Lower leg skin (tissue), 4 donors: ENCODE data around the gene MMP12. TPM values are rescaled to one million over a fixed set of nuclear protein-coding genes. Genes with fewer than 3 reads are reported as not detected.

Experiments used
- DNase-seq, 2 donors: peaks; one replicate each; pipeline ENCODE4 v3.0.0-alpha.2; 2019; ENCODE audit warnings: low spot score in 2 of 2
- H3K4me3 ChIP-seq: fragments of 200-600 bp; sonication (generic); 2 replicates; pipeline ENCODE4 v1.5.1; 2017; ENCODE audit warnings: mild to moderate bottlenecking, low read depth; ENCODE audit not compliant: poor library complexity, severe bottlenecking
- POLR2A ChIP-seq, 2 donors: fragments of 450-650 bp; IDR thresholded peaks; one replicate each; pipeline ENCODE4 v1.6.1; 2016 to 2017; ENCODE audit warnings: antibody characterized with exemption in 2 of 2, mild to moderate bottlenecking in 1 of 2, moderate library complexity in 1 of 2
- WGBS, 2 donors: methylation state at CpG; one replicate each; pipeline ENCODE4 v1.1.5; 2018; 5-methylcytosine and 5-hydroxymethylcytosine counted together
- intact Hi-C: fragments of 100-400 bp; cut with DNase I; formaldehyde crosslinking; loops from one replicate; pipeline ENCODE4 v1.15.0; 2023; ENCODE audit warnings: low total_unique reads
- total RNA-seq, 4 donors: library from RNA; depleted of rRNA; stranded (reverse); fragments of >200 nt; gene quantifications; one replicate each; pipeline ENCODE4 v1.1.0, GENCODE V29; 2016
- TF ChIP-seq, protein P1 (sequence below), 3 donors: fragments of 450-650 bp; IDR thresholded peaks; one replicate each; pipeline ENCODE4 v1.5.1; 2016; ENCODE audit warnings: antibody characterized with exemption in 3 of 3, mild to moderate bottlenecking in 3 of 3, moderate library complexity in 2 of 3

The MMP12 gene
- total RNA-seq, 4 donors from 2014 or later = 0.59 TPM; not detected in 3

DNA sequence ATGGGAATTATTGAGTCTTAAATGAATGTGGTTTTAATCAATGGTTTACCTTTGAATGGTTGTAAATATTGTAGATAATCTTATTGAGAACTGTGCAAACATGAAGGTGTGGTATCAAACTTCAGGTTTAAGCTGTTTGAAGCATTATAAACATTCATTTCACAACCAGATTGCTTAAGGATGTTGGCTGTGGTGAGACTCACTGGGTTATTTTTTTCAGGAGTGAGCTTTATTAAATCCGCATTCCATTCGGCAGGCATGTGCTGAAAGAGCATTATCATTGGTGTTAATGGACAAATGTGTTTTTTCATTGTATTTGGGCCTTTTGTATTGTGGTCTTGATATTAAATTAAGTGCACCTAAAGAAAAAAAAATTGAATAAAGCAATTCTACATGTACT is 41.1 kb downstream of the MMP12 start:
- WGBS, 2 donors = 81 to 87% methylated on average over 2 of the region's 2 CpGs
- intact Hi-C loops = no loop called here
- TF ChIP-seq, protein P1, sequence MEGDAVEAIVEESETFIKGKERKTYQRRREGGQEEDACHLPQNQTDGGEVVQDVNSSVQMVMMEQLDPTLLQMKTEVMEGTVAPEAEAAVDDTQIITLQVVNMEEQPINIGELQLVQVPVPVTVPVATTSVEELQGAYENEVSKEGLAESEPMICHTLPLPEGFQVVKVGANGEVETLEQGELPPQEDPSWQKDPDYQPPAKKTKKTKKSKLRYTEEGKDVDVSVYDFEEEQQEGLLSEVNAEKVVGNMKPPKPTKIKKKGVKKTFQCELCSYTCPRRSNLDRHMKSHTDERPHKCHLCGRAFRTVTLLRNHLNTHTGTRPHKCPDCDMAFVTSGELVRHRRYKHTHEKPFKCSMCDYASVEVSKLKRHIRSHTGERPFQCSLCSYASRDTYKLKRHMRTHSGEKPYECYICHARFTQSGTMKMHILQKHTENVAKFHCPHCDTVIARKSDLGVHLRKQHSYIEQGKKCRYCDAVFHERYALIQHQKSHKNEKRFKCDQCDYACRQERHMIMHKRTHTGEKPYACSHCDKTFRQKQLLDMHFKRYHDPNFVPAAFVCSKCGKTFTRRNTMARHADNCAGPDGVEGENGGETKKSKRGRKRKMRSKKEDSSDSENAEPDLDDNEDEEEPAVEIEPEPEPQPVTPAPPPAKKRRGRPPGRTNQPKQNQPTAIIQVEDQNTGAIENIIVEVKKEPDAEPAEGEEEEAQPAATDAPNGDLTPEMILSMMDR (IDR thresholded peaks at IDR 0.05) = no peak
- no peak for TF ChIP-seq POLR2A (IDR thresholded peaks at IDR 0.05)
- DNase-seq = no peak
- H3K4me3 ChIP-seq = no peak overlapping the region

DNA sequence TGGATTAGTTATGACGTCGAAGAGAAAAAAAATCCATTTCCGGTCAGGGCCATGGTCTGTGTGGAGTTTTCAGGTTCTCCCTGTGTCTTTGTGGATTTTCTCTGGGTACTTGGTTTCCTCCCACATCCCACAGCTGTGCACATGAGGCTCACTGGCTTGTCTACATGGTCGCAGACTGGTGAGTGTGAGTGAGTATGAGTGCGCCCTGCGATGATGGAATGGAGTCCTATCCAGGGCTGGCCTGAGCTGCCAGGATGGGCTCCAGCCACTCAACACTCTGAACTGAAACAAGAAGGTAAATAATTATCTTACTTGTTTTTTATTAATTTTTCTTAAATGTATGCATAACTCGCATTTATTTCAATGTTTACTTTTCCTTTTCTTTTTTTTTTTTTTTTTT is 42.2 kb downstream of the MMP12 start:
- H3K4me3 ChIP-seq = no peak overlapping the region
- TF ChIP-seq, protein P1 (IDR thresholded peaks at IDR 0.05) = no peak
- TF ChIP-seq POLR2A (IDR thresholded peaks at IDR 0.05) = no peak
- 89 to 96% methylated on average over 7 of the region's 7 CpGs for WGBS, 2 donors
- intact Hi-C loops = no loop called here
- no peak for DNase-seq

DNA sequence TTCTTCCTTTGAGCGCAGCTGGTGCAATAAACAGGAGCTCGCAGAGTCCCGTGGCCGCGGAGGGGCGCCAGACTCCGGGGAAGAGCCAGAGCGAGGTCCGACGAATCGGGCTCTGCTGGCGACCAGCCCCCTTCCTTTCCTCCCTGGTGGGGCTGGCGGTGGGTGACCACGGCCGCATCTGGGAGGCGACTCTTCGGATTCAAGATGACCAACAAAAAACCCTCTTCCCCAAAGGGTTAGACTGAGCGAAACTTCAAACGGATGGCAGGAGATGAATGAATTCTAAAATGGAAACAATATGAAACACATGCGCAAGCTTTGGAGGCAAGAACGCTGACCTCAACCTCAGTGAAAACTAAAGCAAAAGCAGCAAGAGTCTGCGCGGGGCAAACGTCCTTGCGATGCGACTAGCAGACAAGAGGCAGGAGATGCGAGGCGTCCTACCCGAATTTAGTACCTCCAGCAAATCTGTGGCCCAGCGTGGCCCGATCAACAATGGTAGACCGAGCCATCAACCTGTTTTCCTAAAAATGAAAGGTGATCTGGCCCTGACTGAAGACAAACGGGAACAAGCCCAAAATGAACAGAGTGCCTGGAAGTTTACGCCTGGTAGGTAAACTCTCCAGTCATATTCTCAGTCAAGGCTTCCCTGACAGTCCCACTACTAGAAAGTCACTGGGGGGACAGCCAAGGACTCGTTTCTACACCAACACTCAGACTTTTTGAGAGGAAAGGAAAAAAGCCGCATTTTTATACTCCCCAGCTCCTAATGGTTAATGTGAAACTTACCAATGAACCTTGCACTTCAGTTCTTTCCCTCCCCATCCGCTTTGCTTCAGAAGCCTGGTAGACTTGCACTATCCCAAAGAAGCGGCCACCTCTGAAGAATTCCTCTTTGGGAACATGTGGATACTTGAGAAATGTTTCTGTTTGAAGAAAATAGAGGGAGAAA is 43.0 kb downstream of the MMP12 start:
- peak; percentile 32 to 88 for DNase-seq
- TF ChIP-seq, protein P1 (IDR thresholded peaks at IDR 0.05) = no peak
- no peak for TF ChIP-seq POLR2A (IDR thresholded peaks at IDR 0.05)
- no peak overlapping the region for H3K4me3 ChIP-seq

DNA sequence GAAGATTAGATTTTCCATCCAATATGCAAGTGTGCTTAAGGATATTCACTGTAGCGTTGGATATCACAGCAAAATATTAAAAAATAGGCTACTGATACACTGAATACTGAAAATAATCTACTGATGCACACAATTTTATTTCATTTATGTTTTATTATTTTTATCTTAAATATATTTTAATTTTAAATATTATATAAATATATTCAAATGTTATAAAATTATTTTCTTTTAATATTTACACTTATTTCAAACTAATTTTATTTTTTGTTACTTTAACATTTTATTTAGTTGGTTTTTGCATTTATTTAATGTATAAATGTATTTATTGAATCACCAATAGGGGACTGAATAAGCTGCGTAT is 43.7 kb downstream of the MMP12 start:
- TF ChIP-seq, protein P1 (IDR thresholded peaks at IDR 0.05) = no peak
- TF ChIP-seq POLR2A (IDR thresholded peaks at IDR 0.05) = no peak
- WGBS, 2 donors = 58 to 64% methylated on average over 2 of the region's 2 CpGs
- H3K4me3 ChIP-seq = no peak overlapping the region
- DNase-seq = no peak
- intact Hi-C loops = no loop called here

More for the DNA sequence above, 43.0 kb downstream of the MMP12 start:
- intact Hi-C loops = no loop called here
- WGBS, 2 donors = 50 to 62% methylated on average over 38 of the region's 38 CpGs

DNA sequence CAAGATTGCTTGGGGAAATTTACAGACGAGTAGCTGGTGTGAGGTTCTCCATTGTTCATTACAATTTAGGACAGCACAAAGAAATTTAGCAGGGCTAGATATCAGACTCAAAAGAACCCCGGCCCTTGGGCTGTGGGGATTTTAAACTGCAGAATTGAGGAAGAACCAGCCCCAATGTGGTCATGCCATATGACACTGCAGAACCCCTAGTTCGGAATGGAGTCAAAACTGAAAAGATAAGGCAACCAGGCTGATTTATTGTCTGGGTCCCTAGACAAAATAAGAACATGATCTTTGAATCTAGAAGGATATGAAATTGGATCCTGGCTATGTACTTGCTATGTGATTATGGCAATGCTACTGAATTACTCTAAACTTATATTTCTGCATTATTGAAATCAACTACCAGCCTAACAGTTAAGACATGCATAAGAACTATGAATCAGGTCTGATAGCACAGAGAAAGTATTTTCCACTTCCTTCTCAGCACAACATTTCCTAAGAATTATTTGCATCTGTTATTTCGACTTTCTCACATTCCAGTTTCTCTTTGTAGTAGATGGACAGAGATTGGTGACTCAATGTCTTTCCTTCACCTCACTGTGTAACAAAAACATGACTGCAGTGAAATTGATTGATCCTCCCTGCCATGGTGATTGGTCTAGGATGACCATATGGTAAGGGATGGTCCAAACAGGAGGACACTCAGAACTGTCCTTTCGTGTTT is 44.6 kb downstream of the MMP12 start:
- no peak overlapping the region for H3K4me3 ChIP-seq
- no peak for DNase-seq
- WGBS, 2 donors = 49 to 56% methylated on average over 5 of the region's 5 CpGs
- intact Hi-C loops = no loop called here
- TF ChIP-seq, protein P1 (IDR thresholded peaks at IDR 0.05) = no peak
- no peak for TF ChIP-seq POLR2A (IDR thresholded peaks at IDR 0.05)
